Endothelial cell (in vitro differentiated cells): ENCODE results near the gene SH2D7. TPM values are rescaled to one million over a fixed set of nuclear protein-coding genes. Genes with fewer than 3 reads are reported as not detected.

Experiments
- DNase-seq: peaks from one replicate; pipeline ENCODE4 v3.0.0; 2021; ENCODE audit warnings: low spot score
- H3K27ac Mint-ChIP-seq: one replicate; pipeline ENCODE4 v1.8.0; 2021; ENCODE audit warnings: mixed read lengths, inconsistent platforms; ENCODE audit not compliant: unreplicated experiment
- H3K27me3 Mint-ChIP-seq: one replicate; pipeline ENCODE4 v1.8.0; 2021; ENCODE audit warnings: mild to moderate bottlenecking, moderate library complexity, mixed read lengths, inconsistent platforms; ENCODE audit not compliant: unreplicated experiment
- H3K36me3 Mint-ChIP-seq: one replicate; pipeline ENCODE4 v1.8.0; 2021; ENCODE audit warnings: mild to moderate bottlenecking, low read depth, mixed read lengths, inconsistent platforms; ENCODE audit not compliant: unreplicated experiment
- H3K4me1 Mint-ChIP-seq: one replicate; pipeline ENCODE4 v1.8.0; 2021; ENCODE audit warnings: mild to moderate bottlenecking, mixed read lengths, inconsistent platforms; ENCODE audit not compliant: unreplicated experiment
- H3K4me3 Mint-ChIP-seq: one replicate; pipeline ENCODE4 v1.8.0; 2021; ENCODE audit warnings: mild to moderate bottlenecking, mixed read lengths, inconsistent platforms; ENCODE audit not compliant: unreplicated experiment
- H3K9me3 Mint-ChIP-seq: one replicate; pipeline ENCODE4 v1.8.0; 2021; ENCODE audit warnings: mixed read lengths, inconsistent platforms; ENCODE audit not compliant: unreplicated experiment
- total RNA-seq: library from RNA; stranded (reverse); fragmentation: NEBNext Ultra II Directional; extraction: Animal tissue kit (Norgen Biotek cat#: 25700); gene quantifications from one replicate; pipeline ENCODE4 v1.2.1, GENCODE V29; 2021; ENCODE audit not compliant: unreplicated experiment
- TF ChIP-seq, protein P1 (sequence below): fragments of 200-600 bp; sonication (generic); IDR thresholded peaks from one replicate; pipeline ENCODE4 v1.5.0; 2021; ENCODE audit warnings: antibody characterized with exemption; ENCODE audit not compliant: unreplicated experiment

SH2D7 gene
- total RNA-seq, 1 donor from 2014 or later, result not detected

DNA sequence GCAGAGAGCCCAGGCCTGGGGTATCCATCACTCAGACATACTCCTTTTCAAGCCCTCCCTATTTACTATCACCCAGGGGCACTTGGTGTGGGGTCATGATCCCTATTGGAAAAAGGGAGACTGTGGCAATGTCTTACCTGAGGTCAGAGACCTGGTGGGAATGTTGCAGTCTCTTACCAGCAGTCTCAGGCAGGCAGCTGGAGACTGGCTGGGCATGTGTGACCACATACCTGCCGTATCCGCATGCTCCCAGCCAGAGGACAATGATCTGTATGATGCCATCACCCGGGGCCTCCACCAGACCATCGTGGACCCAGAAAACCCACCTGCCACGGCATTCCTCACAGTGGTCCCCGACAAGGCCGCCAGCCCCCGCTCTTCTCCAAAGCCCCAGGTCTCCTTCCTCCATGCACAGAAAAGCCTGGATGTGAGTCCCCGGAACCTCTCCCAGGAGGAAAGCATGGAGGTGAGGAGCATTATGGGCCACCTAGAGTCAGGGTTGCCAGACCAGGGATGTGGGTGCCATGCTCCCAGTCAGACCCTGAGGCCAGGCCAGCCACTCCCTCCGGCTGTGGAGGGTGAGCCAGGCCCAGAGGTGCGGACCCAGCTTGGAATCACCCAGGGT is 5.9 kb downstream of the SH2D7 start:
- H3K4me1 Mint-ChIP-seq, result no peaks in the 10 kb centered on the region
- no peaks in the 10 kb centered on the region for H3K27me3 Mint-ChIP-seq
- no peak overlapping the region for H3K4me3 Mint-ChIP-seq
- no peak overlapping the region for H3K27ac Mint-ChIP-seq
- H3K9me3 Mint-ChIP-seq, result no peaks in the 10 kb centered on the region
- no peak for DNase-seq
- H3K36me3 Mint-ChIP-seq, result no peaks in the 10 kb centered on the region
- TF ChIP-seq, protein P1, sequence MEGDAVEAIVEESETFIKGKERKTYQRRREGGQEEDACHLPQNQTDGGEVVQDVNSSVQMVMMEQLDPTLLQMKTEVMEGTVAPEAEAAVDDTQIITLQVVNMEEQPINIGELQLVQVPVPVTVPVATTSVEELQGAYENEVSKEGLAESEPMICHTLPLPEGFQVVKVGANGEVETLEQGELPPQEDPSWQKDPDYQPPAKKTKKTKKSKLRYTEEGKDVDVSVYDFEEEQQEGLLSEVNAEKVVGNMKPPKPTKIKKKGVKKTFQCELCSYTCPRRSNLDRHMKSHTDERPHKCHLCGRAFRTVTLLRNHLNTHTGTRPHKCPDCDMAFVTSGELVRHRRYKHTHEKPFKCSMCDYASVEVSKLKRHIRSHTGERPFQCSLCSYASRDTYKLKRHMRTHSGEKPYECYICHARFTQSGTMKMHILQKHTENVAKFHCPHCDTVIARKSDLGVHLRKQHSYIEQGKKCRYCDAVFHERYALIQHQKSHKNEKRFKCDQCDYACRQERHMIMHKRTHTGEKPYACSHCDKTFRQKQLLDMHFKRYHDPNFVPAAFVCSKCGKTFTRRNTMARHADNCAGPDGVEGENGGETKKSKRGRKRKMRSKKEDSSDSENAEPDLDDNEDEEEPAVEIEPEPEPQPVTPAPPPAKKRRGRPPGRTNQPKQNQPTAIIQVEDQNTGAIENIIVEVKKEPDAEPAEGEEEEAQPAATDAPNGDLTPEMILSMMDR, result no peak

DNA sequence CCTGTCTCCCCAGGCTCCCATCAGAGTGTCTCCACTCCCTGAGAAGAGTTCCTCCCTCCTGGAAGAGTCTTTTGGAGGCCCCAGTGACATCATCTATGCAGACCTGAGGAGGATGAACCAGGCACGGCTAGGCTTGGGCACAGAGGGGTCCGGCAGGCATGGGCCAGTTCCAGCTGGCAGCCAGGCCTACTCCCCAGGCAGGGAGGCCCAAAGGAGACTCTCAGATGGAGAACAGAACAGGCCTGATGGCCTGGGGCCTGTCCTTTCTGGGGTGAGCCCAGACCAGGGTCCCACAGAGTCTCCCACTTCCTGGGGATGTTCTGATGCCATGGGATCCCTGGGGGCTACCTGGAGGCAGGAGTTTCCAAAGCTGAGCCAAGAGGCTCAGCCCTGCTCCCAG is 8.5 kb downstream of the SH2D7 start:
- no peak for DNase-seq
- Mint-ChIP-seq H3K36me3 (no peaks in the 10 kb centered on the region), H3K4me1 (peaks cover 12% of the 10 kb centered on the region), H3K27ac (no peak overlapping the region), H3K4me3 (no peak overlapping the region), H3K9me3 (no peaks in the 10 kb centered on the region), H3K27me3 (peaks cover 4% of the 10 kb centered on the region)
- TF ChIP-seq, protein P1, result no peak

DNA sequence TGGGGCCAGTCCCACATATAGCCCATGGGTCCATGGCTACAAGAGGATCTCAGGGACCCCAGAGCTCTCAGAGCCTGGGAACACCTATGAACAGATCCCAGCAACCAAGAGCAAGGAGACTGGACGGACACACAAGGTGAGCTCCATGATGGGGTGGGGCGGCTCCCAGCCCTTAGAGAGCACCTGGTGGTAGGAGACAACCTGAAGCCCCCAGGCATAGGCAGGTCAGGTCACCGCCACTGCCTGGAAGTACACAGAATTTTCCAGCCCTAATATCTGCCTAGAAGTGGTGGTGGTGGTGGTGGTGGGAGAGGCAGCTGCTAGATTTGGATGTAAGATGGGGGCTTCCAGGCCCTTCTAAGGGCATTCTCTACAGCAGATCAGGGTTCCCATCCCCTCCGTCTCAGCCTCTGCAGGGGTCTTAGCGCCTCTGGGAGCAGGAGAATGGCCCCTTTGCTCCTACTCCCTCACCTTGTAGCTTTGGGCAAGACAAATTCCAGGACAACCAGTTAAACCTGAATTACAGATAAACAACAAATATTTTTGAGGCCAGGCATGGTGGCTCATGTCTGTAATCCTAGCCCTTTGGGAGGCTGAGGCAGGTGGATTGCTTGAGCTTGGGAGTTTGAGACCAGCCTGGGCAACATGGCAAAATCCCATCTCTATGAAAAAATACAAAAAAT is 9.2 kb downstream of the SH2D7 start:
- Mint-ChIP-seq H3K27ac (no peak overlapping the region), H3K27me3 (peaks cover 4% of the 10 kb centered on the region), H3K4me3 (no peak overlapping the region)

DNA sequence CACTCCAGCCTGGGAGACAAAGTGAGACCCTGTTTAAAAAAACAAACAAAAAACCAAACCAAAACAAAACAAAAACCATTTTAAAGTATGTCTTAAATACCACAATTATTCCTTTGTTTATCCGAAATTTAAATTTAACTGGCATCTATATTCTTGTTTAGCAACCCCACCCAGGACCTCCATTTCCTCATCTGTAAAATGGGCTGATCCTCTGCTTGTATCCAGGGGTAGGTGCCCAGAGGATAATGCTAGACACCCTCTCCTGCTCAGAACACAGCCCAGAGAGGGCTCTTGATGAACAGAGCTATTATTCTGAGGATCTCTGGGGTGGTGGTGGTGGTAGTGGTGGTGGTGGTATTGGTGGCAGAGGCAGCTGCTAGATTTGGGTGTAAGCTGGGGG is 9.8 kb downstream of the SH2D7 start:
- H3K27ac Mint-ChIP-seq, result no peak overlapping the region

More for the DNA sequence above, 9.2 kb downstream of the SH2D7 start:
- no peak for DNase-seq
- Mint-ChIP-seq H3K9me3 (no peaks in the 10 kb centered on the region), H3K4me1 (peaks cover 14% of the 10 kb centered on the region), H3K36me3 (no peaks in the 10 kb centered on the region)
- TF ChIP-seq, protein P1, result no peak

DNA sequence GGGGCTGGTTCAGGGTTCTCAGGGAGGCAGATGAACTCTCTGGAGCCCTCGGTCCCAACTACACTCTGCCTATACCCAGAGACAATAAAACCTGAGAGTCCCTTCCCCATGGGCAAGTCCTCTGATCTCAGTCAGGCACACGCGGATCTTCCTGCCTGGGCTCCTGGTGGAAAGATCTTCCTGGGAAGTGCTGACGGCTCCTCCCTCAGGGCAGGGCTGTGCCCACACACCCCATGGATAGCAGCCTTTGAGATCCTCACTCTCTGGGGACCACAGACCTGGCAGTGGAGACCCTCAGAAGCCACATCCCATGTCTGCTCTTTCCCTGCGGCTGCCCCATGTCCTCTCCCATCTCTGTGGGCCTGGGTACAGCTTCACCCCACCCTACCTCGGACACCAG is 10.4 kb downstream of the SH2D7 start:
- no peak overlapping the region for H3K4me3 Mint-ChIP-seq
- no peak for DNase-seq
- H3K36me3 Mint-ChIP-seq, result no peaks in the 10 kb centered on the region
- H3K27ac Mint-ChIP-seq, result no peak overlapping the region
- peaks cover 4% of the 10 kb centered on the region for H3K27me3 Mint-ChIP-seq
- H3K9me3 Mint-ChIP-seq, result no peaks in the 10 kb centered on the region
- TF ChIP-seq, protein P1, result no peak
- peaks cover 14% of the 10 kb centered on the region for H3K4me1 Mint-ChIP-seq

More for the DNA sequence above, 9.8 kb downstream of the SH2D7 start:
- peaks cover 4% of the 10 kb centered on the region for H3K27me3 Mint-ChIP-seq
- TF ChIP-seq, protein P1, result no peak
- DNase-seq, result no peak
- no peak overlapping the region for H3K4me3 Mint-ChIP-seq
- peaks cover 14% of the 10 kb centered on the region for H3K4me1 Mint-ChIP-seq
- no peaks in the 10 kb centered on the region for H3K36me3 Mint-ChIP-seq
- no peaks in the 10 kb centered on the region for H3K9me3 Mint-ChIP-seq
